HG02852 (cell line): ENCODE data around the gene RRM1.
"Not testable (repeated sequence)": the region's sequence is repeated elsewhere in the genome, so short reads cannot be mapped to it uniquely, and the experiment has no call there.

Source experiments
- ATAC-seq: cut with Tn5 transposase; IDR thresholded peaks from one replicate; pipeline ENCODE4 v1.9.1; 2021; ENCODE audit warnings: mild to moderate bottlenecking, moderate library complexity; ENCODE audit not compliant: unreplicated experiment

Gene RRM1

GRCh38 chr11:4134806-4135205, 40.2 kb downstream of the RRM1 start:
- ATAC-seq, result no peak

GRCh38 chr11:4138497-4138896, 43.9 kb downstream of the RRM1 start:
- no peak for ATAC-seq

DNA sequence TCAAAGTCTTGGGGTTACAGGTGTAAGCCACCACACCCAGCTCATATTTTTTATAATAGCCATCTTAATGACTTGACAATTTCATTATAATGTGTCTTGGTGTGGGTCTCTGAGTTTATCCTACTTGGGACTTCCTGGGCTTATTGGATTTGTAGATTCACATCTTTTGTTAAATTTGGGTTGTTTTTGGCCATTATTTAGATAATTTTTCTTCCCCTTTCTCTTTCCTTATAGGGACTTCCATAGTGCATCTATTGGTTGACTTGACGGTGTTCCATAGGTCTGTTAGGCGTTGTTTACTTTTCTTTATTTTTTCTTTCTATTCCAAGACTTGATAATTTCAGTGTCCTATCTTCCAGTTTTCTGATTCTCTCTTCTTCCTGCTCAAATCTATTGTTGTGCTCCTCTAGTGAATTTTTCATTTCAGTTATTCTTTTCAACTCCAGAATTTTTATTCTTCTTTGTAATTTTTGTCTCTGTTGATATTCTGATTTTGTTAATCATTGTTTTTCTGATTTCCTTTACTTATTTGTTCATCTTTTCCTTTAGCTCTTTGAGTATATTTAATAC, 45.6 kb downstream of the RRM1 start:
- no peak for ATAC-seq

- no peak for ATAC-seq
Measured at GRCh38 chr11:4146070-4146771, 51.6 kb downstream of the RRM1 start.

- no peak for ATAC-seq
Measured at GRCh38 chr11:4146772-4147098, 52.1 kb downstream of the RRM1 start.

DNA sequence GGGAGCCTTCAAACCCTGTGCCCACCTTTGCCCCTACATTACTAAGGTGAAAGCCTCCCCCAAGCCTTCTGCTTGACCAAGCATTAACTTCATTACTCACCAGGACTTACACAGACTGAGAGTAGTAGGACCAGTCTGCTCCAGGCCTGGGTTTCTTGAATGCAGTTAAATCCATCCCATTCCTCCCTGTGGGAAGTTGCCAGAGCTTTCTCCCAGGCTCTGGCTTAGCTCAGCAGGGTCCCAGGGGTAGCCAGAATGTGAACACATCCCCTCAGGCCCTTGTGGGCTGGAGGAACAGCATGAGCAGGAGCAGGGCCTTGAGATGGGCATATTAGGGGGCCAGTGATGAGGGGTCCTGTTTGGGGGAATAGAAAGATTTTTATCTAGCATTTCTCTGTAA, 59.9 kb downstream of the RRM1 start:
- ATAC-seq, result no peak

DNA sequence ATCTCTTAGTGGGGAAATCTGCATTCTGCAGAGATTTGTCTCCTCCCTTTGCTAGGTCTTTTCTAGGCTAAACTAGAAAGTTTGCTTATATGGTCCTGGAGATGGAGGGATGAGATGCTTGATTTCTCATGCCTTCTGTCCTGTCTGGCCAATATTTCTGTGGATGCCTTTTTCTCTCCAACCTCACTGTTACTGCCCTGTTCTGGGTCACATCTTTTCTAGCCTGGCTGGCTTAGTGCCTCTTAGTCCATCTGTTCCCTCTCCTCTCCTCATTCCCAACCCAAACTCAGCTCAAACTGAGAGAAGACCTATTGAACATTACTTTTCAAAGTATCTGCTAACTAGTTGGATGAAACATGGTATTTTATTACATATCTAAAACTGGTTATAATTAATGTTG, 62.0 kb downstream of the RRM1 start:
- no peak for ATAC-seq

DNA sequence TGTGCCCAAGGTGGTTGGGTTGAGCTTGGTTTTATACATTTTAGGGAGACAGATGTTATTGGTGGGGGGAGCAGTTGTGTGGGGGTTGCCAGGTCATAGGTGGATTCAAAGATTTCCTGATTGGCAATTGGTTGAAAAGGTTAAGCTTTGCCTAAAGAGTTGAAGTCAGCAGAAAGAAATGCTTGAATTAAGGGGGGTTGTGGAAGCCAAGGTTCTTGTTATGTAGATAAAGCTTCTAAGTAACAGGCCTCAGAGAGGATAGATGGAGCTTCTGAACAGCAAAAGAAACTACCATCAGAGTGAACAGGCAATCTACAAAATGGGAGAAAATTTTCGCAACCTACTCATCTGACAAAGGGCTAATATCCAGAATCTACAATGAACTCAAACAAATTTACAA, 64.2 kb downstream of the RRM1 start:
- not testable (repeated sequence) for ATAC-seq

DNA sequence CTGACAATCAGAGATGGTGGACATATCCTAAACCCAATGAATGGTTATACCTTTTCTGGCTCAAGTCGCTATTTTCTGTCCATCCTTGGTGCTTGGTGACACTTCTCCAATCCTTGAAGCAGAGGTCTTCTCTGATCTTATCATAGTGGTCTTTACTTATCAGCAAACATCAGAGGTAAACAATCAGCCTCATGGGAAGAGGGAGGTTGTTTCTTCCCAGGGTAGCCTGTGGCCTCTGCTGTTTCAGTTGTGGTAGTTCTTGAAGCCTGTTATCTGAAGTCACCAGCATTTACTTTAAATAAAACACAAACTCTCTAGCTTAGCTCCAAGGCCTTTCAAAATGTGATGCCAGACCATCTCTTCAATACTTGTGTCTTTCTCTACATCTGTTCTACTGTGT, 66.7 kb downstream of the RRM1 start:
- no peak for ATAC-seq

- no peak for ATAC-seq
Measured at GRCh38 chr11:4164884-4165590, 70.4 kb downstream of the RRM1 start.

GRCh38 chr11:4167292-4167691, 72.7 kb downstream of the RRM1 start:
- ATAC-seq, result no peak

- no peak for ATAC-seq
Measured at GRCh38 chr11:4167758-4168157, 73.2 kb downstream of the RRM1 start.

DNA sequence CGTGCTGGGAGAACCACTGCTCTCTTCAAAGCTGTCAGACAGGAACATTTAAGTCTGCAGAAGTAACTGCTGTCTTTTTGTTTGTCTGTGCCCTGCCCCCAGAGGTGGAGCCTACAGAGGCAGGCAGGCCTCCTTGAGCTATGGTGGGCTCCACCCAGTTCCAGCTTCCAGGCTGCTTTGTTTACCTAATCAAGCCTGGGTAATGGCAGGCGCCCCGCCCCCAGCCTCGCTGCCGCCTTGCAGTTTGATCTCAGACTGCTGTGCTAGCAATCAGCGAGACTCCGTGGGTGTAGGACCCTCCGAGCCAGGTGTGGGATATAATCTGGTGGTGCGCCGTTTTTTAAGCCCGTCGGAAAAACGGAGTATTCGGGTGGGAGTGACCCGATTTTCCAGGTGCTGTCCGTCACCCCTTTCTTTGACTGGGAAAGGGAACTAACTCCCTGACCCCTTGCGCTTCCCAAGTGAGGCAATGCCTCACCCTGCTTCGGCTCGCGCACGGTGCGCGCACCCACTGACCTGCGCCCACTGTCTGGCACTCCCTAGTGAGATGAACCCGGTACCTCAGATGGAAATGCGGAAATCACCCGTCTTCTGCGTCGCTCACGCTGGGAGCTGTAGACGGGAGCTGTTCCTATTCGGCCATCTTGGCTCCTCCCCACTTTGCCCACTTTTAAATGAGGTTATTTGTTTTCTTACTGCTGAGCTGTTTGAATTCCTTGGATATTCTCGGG, 81.2 kb downstream of the RRM1 start:
- ATAC-seq, result not testable (repeated sequence)

GRCh38 chr11:4178813-4179662, 84.4 kb downstream of the RRM1 start:
- ATAC-seq, result no peak

DNA sequence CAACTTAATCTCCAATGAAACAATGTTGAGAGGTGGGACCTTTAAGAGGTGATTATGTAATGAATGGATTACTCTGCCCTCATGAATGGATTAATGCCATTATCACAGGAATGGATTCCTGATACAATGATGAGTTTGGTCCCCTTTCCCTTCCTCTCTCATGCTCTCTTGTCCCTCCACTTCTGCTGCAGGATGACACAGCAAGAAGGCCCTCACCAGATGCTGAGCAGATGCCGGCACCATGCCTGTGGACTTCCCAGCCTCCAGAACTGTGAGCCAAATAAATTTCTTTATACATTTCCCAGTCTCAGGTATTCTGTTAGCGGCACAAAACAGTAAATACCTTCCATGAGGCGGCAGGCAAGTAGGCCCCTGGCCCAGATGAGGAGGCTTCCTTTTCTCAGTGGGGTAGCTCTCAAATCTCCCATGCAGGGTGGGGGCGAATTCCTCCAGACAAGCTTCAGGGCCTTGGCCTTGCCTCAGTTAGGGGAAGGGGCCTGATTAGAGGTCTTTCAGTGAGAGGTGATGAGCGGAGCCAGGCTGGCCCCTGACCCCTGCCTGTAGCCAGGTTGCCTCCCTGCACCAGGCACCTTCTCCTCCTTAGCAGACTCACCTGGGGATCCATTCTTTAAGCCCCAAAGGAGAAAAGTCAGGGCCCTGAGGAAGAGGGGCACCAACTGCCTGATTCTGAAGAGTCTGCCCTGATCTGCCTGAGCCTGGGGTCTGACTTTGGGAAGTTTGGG, 86.0 kb downstream of the RRM1 start:
- no peak for ATAC-seq

DNA sequence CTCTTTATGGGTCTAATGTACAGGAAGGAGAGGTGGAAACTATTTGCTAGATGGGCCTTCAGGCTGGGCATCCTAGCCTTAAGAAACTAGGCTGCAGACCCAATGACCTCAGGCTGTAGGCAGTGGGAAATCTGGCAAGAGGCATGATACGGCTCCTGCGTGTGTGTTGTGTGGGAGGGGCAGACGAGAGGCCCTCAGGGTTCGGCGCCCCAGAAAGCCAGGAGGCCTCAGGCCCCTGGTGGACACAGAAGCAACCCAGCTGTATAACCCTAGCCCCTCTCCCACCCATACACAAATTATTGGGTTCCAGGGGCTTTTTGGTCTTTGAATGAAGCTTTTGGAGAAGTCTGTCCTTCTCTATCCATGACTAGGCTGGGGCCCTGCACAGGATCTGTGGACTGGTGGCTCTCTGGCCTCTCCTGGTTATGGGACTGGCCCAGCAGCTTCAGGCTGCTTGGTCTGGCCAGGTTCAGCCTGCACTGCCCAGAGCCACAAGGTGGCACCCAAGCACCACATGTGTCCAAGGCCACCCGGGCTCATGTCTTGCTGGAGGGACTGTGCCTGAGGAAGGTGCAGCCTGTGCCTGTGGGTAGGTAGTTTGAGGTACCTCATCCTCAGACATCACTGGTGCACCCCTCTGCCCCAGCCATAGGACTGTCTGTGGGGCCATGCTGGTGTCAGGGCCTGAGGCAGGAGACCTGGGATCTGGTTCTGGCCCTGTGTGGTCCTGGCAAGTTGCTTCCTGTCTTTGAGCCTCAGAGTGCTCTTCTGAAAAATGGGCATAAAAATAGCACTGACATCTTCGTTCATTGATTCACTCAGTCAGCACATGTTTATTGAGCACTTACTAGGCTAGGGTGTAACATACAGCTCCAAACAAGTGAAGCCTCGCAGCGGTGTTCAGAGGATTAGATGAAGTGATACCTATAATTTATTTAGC, 87.5 kb downstream of the RRM1 start:
- peak; percentile 59 for ATAC-seq

DNA sequence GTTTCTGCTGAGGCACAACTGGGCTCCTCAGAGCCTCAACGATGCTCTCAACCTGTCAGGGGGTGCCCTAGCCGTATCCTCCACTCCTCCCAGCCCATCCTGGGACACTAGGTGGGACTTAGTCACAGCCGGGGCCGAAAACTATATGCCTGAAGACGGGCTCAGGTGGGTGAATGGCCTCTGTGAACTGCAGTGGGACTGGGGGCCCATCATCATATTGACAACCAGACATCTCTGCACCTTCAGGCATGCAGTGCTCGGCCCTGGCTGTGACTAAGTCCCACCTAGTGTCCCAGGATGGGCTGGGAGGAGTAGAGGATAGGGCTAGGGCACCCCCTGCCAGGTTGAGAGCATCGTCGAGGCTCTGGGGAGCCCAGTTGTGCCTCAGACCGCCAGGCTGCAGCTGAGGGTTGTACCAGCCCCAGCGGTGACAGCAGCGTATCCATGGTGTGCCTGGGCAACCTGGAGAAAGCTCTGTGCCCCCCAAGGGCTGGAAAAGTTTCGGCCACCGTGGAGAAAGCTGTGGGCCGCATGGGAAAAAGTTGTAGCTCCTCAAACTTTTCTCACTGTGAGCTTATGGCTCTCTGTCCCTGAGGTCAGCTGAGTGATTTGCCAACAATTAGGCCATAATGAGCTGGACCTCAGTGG, 88.9 kb downstream of the RRM1 start:
- no peak for ATAC-seq

- no peak for ATAC-seq
Measured at GRCh38 chr11:4184163-4184916, 89.7 kb downstream of the RRM1 start.
